Skin epidermis (tissue), 12 donors: ENCODE measurements around the gene IFI27L2.
"Not testable (repeated sequence)": the region's sequence is repeated elsewhere in the genome, so short reads cannot be mapped to it uniquely, and the experiment has no call there.

Experiments used
- H3K27ac ChIP-seq, 21 experiments: fragments of 200-600 bp; sonication (generic) in 11 of 21; one replicate each; pipeline ENCODE4 v1.5.0; 2020; ENCODE audit warnings: mild to moderate bottlenecking in 3 of 21, inconsistent platforms in 2 of 21, moderate library complexity in 2 of 21
- H3K4me3 ChIP-seq, 7 experiments: fragments of 200-600 bp; sonication (generic) in 2 of 7; one replicate each; pipeline ENCODE4 v1.5.0; 2020; ENCODE audit warnings: inconsistent platforms in 2 of 7, mild to moderate bottlenecking in 2 of 7, moderate library complexity in 1 of 7

Gene IFI27L2

GRCh38 chr14:94156143-94156542 lies 26.7 kb upstream of the IFI27L2 start:
- H3K4me3 ChIP-seq, result not testable (repeated sequence)

GRCh38 chr14:94153750-94154342 lies 24.4 kb upstream of the IFI27L2 start:
- Histone ChIP-seq H3K27ac (no peak overlapping the region), H3K4me3 (no peak overlapping the region)

More at GRCh38 chr14:94156143-94156542, 26.7 kb upstream of the IFI27L2 start:
- H3K27ac ChIP-seq, result not testable (repeated sequence)

GRCh38 chr14:94152676-94153075 lies 23.3 kb upstream of the IFI27L2 start:
- Histone ChIP-seq H3K4me3 (no peak overlapping the region), H3K27ac (no peak overlapping the region)

GRCh38 chr14:94145902-94146527 lies 16.6 kb upstream of the IFI27L2 start:
- no peak overlapping the region for H3K4me3 ChIP-seq
- no peak overlapping the region for H3K27ac ChIP-seq

GRCh38 chr14:94144765-94145164 lies 15.4 kb upstream of the IFI27L2 start:
- Histone ChIP-seq H3K4me3 (no peak overlapping the region), H3K27ac (no peak overlapping the region)

GRCh38 chr14:94143711-94144110 lies 14.3 kb upstream of the IFI27L2 start:
- Histone ChIP-seq H3K27ac (no peak overlapping the region), H3K4me3 (no peak overlapping the region)

GRCh38 chr14:94143239-94143638 lies 13.8 kb upstream of the IFI27L2 start:
- H3K4me3 ChIP-seq, result no peak overlapping the region
- H3K27ac ChIP-seq, result no peak overlapping the region

GRCh38 chr14:94142836-94143235 lies 13.4 kb upstream of the IFI27L2 start:
- H3K4me3 ChIP-seq, result no peak overlapping the region
- no peak overlapping the region for H3K27ac ChIP-seq

- H3K4me3 ChIP-seq, result no peak overlapping the region
Measured at GRCh38 chr14:94142247-94142646, 12.8 kb upstream of the IFI27L2 start.

GRCh38 chr14:94139421-94139820 lies 10.0 kb upstream of the IFI27L2 start:
- no peak overlapping the region for H3K4me3 ChIP-seq
- no peak overlapping the region for H3K27ac ChIP-seq

More at GRCh38 chr14:94142247-94142646, 12.8 kb upstream of the IFI27L2 start:
- H3K27ac ChIP-seq, result no peak overlapping the region

GRCh38 chr14:94139006-94139405 lies 9.6 kb upstream of the IFI27L2 start:
- Histone ChIP-seq H3K4me3 (no peak overlapping the region), H3K27ac (no peak overlapping the region)

GRCh38 chr14:94138251-94138650 lies 8.8 kb upstream of the IFI27L2 start:
- H3K4me3 ChIP-seq, result no peak overlapping the region
- H3K27ac ChIP-seq, result no peak overlapping the region

- no peak overlapping the region for H3K4me3 ChIP-seq
- no peak overlapping the region for H3K27ac ChIP-seq
Measured at GRCh38 chr14:94136575-94137331, 7.3 kb upstream of the IFI27L2 start.

GRCh38 chr14:94135476-94135875 lies 6.1 kb upstream of the IFI27L2 start:
- Histone ChIP-seq H3K27ac (no peak overlapping the region), H3K4me3 (no peak overlapping the region)

- Histone ChIP-seq H3K27ac (no peak overlapping the region), H3K4me3 (no peak overlapping the region)
Measured at GRCh38 chr14:94132285-94132887, 3.0 kb upstream of the IFI27L2 start.

- Histone ChIP-seq H3K27ac (peak overlapping the region in 17 of 21 experiments; percentile 47 to 86 (median 75)), H3K4me3 (peak overlapping the region; percentile 32 to 61 (median 52))
Measured at GRCh38 chr14:94129758-94130414, 482 bp upstream of the IFI27L2 start.

- H3K27ac ChIP-seq, result peak overlapping the region in 6 of 21 experiments; percentile 69 to 86 (median 74)
- H3K4me3 ChIP-seq, result peak overlapping the region in 2 of 7 experiments; percentile 51 to 60
Measured at GRCh38 chr14:94128216-94128839, 1.1 kb downstream of the IFI27L2 start.

GRCh38 chr14:94127330-94127729 lies 2.1 kb downstream of the IFI27L2 start:
- Histone ChIP-seq H3K27ac (no peak overlapping the region), H3K4me3 (no peak overlapping the region)

- Histone ChIP-seq H3K27ac (no peak overlapping the region), H3K4me3 (no peak overlapping the region)
Measured at GRCh38 chr14:94126800-94127199, 2.6 kb downstream of the IFI27L2 start.

- Histone ChIP-seq H3K4me3 (no peak overlapping the region), H3K27ac (no peak overlapping the region)
Measured at GRCh38 chr14:94126419-94126677, 3.1 kb downstream of the IFI27L2 start.
